OCI-LY1 (cell line): ENCODE measurements around the gene SPA17.

Experiments used
- H2AFZ ChIP-seq: fragments of 200-600 bp; sonication (generic), shearing (Covaris generic); 2 replicates; pipeline ENCODE4 v1.6.0; 2014; ENCODE audit warnings: antibody characterized with exemption, mild to moderate bottlenecking, low read length
- H3F3A ChIP-seq: fragments of 200-600 bp; sonication (generic), shearing (Covaris generic); 2 replicates; pipeline ENCODE4 v1.6.0; 2014; ENCODE audit warnings: mild to moderate bottlenecking, antibody characterized with exemption, low read length, moderate library complexity; ENCODE audit not compliant: insufficient read depth
- H3K27ac ChIP-seq: fragments of 200-600 bp; sonication (generic); 2 replicates; pipeline ENCODE4 v1.5.1; 2014; ENCODE audit warnings: low read length, mixed run types, mild to moderate bottlenecking, low read depth; ENCODE audit not compliant: poor library complexity, severe bottlenecking
- H3K27me3 ChIP-seq: fragments of 200-600 bp; sonication (generic); 2 replicates; pipeline ENCODE4 v1.6.0; 2014; ENCODE audit warnings: antibody characterized with exemption, mild to moderate bottlenecking, low read length, moderate library complexity; ENCODE audit not compliant: insufficient read depth
- H3K36me3 ChIP-seq: fragments of 200-600 bp; sonication (generic); 2 replicates; pipeline ENCODE4 v1.6.1; 2014; ENCODE audit warnings: mild to moderate bottlenecking, antibody characterized with exemption, low read length, moderate library complexity, mixed read lengths; ENCODE audit not compliant: insufficient read depth
- H3K4me1 ChIP-seq: fragments of 200-600 bp; sonication (generic); 2 replicates; pipeline ENCODE4 v1.5.1; 2014; ENCODE audit warnings: mild to moderate bottlenecking, low read length, moderate library complexity; ENCODE audit not compliant: insufficient read depth, severe bottlenecking
- H3K4me2 ChIP-seq: fragments of 200-600 bp; sonication (generic), shearing (Covaris generic); 2 replicates; pipeline ENCODE4 v1.6.1; 2014; ENCODE audit warnings: low read length
- H3K4me3 ChIP-seq: fragments of 200-600 bp; sonication (generic); 2 replicates; pipeline ENCODE4 v1.5.1; 2014; ENCODE audit warnings: low read length, low read depth, mild to moderate bottlenecking, mixed read lengths; ENCODE audit not compliant: poor library complexity, severe bottlenecking
- H3K79me2 ChIP-seq: fragments of 200-600 bp; shearing (Covaris generic); 2 replicates; pipeline ENCODE4 v1.6.1; 2016; ENCODE audit warnings: mixed run types, low read length, mixed read lengths; ENCODE audit not compliant: insufficient read depth
- H3K9ac ChIP-seq: fragments of 200-600 bp; sonication (generic), shearing (Covaris generic); 2 replicates; pipeline ENCODE4 v1.6.1; 2014; ENCODE audit warnings: mild to moderate bottlenecking, low read length, mixed read lengths
- H3K9me2 ChIP-seq: fragments of 200-600 bp; sonication (generic), shearing (Covaris generic); 2 replicates; pipeline ENCODE4 v1.6.1; 2014; ENCODE audit warnings: low read depth, mild to moderate bottlenecking, low read length, mixed read lengths
- H3K9me3 ChIP-seq: fragments of 200-600 bp; shearing (Covaris generic); 2 replicates; pipeline ENCODE4 v1.6.1; 2014; ENCODE audit warnings: low read length, mixed read lengths
- H4K20me1 ChIP-seq: fragments of 200-600 bp; sonication (generic), shearing (Covaris generic); 2 replicates; pipeline ENCODE4 v1.6.0; 2016; ENCODE audit warnings: mild to moderate bottlenecking, low read length; ENCODE audit not compliant: insufficient read depth
- CTCF ChIP-seq: fragments of 200-600 bp; sonication (generic), shearing (Covaris generic); IDR thresholded peaks from 2 replicates; pipeline ENCODE4 v1.5.1; 2017; ENCODE audit warnings: mild to moderate bottlenecking, antibody characterized with exemption, low read length, moderate library complexity, mixed read lengths
- EZH2 ChIP-seq: fragments of 200-600 bp; sonication (generic), shearing (Covaris generic); IDR thresholded peaks from 2 replicates; pipeline ENCODE4 v1.8.0; 2017; ENCODE audit warnings: borderline replicate concordance, mixed run types, mild to moderate bottlenecking, antibody characterized with exemption, low read length, moderate library complexity, mixed read lengths

The SPA17 gene

GRCh38 chr11:124638500-124638899, 35.2 kb upstream of the SPA17 start:
- no peaks in the 10 kb centered on the region for H3K9me2 ChIP-seq
- TF ChIP-seq CTCF (no peak), EZH2 (no peak)

GRCh38 chr11:124639186-124639585, 34.5 kb upstream of the SPA17 start:
- Histone ChIP-seq H3K79me2 (no peaks in the 10 kb centered on the region), H4K20me1 (no peaks in the 10 kb centered on the region), H3F3A (no peaks in the 10 kb centered on the region), H3K27me3 (no peaks in the 10 kb centered on the region), H3K4me1 (no peaks in the 10 kb centered on the region), H3K36me3 (peaks cover 8% of the 10 kb centered on the region; the same call in 1 of the 2 replicates), H3K4me3 (no peak overlapping the region), H3K9me3 (no peaks in the 10 kb centered on the region), H3K9me2 (no peaks in the 10 kb centered on the region), H3K27ac (no peak overlapping the region), H3K9ac (no peak overlapping the region), H3K4me2 (no peak overlapping the region), H2AFZ (no peak overlapping the region)
- TF ChIP-seq EZH2 (no peak), CTCF (no peak)

More at GRCh38 chr11:124638500-124638899, 35.2 kb upstream of the SPA17 start:
- H3K9ac ChIP-seq = no peak overlapping the region
- H3K4me3 ChIP-seq = no peak overlapping the region
- H3K4me2 ChIP-seq = no peak overlapping the region
- peaks cover 13% of the 10 kb centered on the region; the same call in 1 of the 2 replicates for H3K36me3 ChIP-seq
- no peaks in the 10 kb centered on the region for H3K27me3 ChIP-seq
- no peaks in the 10 kb centered on the region for H4K20me1 ChIP-seq
- no peak overlapping the region for H3K27ac ChIP-seq
- no peaks in the 10 kb centered on the region for H3K4me1 ChIP-seq
- no peak overlapping the region for H2AFZ ChIP-seq
- no peaks in the 10 kb centered on the region for H3K79me2 ChIP-seq
- no peaks in the 10 kb centered on the region for H3K9me3 ChIP-seq
- H3F3A ChIP-seq = no peaks in the 10 kb centered on the region

GRCh38 chr11:124640666-124641065, 33.0 kb upstream of the SPA17 start:
- no peak for TF ChIP-seq CTCF
- no peak for TF ChIP-seq EZH2

More at GRCh38 chr11:124640666-124641065, 33.0 kb upstream of the SPA17 start:
- H3K9me2 ChIP-seq = no peaks in the 10 kb centered on the region
- H3F3A ChIP-seq = no peaks in the 10 kb centered on the region
- no peaks in the 10 kb centered on the region for H4K20me1 ChIP-seq
- no peak overlapping the region for H3K27ac ChIP-seq
- H2AFZ ChIP-seq = no peak overlapping the region
- no peak overlapping the region for H3K4me3 ChIP-seq
- no peaks in the 10 kb centered on the region for H3K79me2 ChIP-seq
- H3K9me3 ChIP-seq = no peaks in the 10 kb centered on the region
- H3K9ac ChIP-seq = no peak overlapping the region
- H3K27me3 ChIP-seq = no peaks in the 10 kb centered on the region
- H3K4me1 ChIP-seq = no peaks in the 10 kb centered on the region
- H3K4me2 ChIP-seq = no peak overlapping the region
- H3K36me3 ChIP-seq = 0 out of 2 replicates have a peak, but pooled peaks cover 3% of the 10 kb centered on the region
